GM21619 (cell line): ENCODE results near the gene SGPL1.

ENCODE experiments used
- ATAC-seq: cut with Tn5 transposase; IDR thresholded peaks from one replicate; pipeline ENCODE4 v1.9.1; 2021; ENCODE audit not compliant: unreplicated experiment

SGPL1 gene

DNA sequence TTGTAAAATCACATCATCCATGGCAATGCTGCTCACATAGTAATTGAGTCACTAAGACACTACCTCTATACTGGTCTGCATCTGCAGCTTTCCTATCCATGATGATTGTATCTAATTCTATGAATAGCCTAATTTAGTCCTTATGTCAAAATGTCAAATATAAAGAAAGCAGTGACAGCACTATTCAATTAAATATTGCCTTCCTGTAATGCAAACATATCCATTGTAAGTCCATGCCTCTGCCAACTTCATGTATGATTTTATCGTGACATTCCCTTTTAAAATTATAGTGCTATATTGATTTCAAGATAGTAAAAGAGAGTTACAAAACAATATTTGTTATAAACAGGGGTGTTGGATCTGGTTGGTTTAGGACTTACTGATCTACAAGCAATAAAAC lies 4.8 kb upstream of the SGPL1 start:
- no peak for ATAC-seq

DNA sequence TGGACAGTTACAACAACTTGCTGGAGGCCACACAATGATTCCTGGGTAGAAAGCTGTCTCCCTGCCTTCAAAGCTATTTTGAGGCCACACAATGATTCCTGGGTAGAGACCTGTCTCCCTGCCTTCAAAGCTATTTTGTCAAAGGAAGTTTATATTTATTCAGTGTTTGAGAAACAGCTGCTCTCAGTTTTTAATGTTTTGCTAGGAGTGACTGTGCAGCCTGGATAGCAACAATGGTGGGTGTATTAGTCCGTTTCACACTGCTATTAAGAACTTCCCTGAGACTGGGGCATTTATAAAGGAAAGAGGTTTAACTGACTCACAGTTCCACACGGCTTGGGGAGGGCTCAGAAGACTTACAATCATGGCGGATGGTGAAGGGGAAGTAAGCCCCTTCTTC lies 3.9 kb upstream of the SGPL1 start:
- ATAC-seq, result no peak

DNA sequence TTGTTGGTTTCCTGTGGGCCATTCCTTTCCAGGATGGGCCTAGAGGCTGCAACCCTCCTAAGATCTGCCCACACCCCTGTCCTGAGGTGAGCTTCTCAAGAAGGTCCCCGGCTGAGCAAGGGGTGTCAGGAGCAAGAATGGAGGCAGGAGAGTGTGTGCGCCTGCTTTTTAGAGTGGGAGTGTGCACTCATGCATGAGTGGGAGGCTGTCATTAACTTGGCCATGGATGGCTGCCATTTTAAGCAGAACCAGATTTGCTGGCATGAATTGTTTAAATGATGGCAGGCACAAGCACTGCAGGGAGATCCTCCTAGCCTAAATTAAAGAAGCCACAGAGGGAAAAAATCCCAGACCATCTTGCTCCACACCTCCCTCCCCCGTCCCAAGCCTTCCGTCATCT lies 2.9 kb upstream of the SGPL1 start:
- no peak for ATAC-seq

DNA sequence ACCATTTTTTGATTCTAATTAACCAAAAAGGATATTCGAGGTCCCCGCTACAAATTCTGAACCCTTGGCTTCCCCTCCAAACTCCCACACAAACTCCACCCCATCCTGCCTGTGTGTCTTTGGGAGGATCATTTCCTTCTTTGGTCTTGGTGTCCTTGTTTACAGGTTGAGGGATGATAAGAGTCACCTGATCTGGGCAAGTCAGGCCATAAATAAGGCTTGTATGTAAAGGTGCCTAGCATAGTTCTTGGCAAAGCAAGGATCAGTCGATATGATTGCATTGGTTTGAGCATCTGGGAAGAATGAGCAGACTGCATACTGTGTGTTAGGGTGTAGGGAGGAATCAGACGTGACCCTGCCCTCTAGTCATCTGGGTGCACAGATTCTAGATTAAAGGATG lies 1.6 kb upstream of the SGPL1 start:
- ATAC-seq, result no peak

DNA sequence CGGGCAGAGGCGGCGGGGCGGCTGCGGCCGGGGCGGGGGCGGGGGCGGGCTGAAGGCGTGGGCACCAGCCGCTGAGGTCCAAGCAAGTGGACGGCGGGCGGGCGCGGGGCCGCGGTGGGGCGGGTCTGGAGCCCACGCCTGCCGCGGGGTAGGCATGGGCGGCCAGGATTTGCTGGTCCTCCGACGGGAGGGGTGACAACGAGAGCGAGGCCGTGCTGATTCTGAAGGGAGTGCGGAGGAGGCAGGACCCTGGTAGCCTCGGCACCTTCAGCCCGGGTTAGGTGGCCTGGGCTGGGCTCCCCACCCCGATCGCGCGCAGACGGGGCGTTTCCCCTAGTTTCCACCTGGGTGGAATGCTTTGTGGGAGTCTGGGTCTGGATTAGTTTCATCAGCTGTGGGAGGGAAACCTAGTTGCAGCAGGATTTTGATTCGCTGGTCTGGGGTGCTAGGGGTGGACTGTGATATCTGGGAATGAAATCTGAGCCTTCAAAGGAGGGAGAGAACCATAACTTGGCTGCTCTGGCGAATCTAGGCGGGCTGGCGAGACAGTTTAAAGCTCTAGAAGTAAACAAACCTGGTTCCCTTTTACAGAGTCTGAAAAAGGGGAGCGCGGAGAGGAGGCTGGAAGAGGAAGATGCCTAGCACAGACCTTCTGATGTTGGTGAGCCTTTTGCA lies 609 bp downstream of the SGPL1 start:
- ATAC-seq, result peak; percentile 43

DNA sequence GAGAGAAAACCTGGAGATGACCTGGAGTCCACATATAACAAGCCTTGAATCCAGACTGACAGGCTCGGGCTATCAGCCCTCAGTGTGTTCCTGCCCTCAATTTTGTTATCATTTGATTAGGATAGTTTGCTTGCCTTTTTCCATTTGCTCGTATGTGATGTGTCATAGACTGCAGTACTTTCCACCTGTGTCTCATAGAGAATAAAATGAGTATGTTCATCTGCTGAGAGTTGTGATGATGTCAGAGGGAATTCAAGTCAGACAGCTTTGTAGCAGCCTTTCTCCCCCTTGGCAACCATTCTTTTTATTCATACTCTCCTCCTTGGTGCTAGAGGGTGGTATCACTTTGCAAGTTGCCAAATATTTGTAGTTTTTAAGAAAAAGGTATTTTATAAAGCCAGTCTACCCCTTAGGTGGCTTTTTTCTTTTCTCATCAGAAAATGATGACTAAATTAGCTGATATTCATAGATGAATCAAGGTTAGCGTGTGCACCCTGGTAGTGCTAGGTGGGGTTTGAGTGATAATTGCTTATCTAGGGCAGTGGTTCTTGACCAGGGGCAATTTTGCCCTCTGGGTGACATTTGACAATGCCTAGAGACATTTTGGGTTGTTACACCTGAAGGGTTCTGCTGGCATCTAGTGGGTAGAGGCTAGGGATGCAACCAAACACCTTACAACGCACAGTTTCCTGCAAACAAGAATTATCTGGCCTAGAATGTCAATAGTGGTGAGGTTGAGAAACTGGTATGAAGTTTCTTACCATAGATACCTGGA lies 5.4 kb downstream of the SGPL1 start:
- ATAC-seq, result no peak

DNA sequence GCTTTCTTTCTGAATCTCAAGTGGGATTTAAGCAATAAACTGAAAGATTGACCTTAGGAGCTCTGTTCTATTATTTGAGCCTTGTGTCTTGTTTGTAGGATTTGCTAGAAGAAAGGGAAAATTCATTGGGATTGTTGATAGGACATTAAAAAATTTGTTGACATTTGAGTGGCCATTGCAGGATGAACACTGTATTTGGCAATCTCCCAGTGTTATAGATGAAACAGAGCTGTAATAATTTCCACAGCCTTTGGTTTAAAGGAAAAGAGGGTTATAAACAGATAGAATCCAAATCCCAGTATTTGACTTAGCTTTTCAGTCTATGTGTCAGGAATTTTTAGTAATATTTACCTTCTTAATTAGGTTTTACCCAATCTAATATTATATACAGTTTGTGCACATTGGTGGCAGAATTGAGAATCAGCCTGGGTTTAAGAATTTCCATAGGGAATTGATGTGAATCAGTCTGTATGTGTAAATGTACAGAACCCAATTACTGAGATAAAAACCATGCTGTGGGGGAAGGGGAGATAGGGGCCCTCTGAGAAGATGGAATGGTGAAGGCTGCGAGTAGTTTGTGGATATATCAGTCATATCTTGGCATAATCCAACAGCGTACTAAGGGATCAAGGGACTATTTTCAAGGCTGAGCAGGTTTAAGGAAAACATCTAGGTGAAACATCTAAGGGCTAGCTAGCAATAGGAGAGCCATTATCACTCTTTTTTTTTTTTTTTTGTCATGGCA lies 6.5 kb downstream of the SGPL1 start:
- no peak for ATAC-seq

DNA sequence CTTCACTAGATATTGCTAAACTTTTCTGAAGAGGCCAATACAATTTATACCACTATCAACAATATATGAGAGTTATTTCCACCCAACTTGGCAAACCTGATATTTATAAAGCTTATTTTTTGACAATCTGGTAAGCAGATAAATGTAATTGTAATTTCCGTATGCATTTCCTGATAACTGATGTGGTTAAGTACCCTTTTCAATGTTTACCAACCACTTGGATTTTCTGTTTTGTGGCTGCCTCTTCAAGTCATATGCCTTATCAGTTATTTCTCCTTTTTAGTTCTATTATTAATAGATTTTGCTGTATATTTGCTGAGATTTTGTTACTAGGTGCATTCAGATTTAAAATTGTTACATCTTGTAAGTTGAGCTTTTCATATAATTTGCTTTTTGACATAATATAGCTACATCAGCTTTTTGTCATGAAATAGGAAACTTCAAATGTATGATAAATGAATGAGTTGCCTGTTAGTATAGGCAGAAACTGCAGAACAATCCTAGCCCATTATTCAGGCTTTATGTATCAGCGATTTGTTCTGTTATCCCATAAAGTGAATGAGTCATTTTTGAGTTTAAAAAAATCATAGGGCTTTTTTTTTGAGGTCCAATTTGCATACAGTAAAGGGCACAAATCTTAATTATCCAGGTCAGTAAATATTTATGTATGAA lies 11.5 kb downstream of the SGPL1 start:
- ATAC-seq, result no peak

DNA sequence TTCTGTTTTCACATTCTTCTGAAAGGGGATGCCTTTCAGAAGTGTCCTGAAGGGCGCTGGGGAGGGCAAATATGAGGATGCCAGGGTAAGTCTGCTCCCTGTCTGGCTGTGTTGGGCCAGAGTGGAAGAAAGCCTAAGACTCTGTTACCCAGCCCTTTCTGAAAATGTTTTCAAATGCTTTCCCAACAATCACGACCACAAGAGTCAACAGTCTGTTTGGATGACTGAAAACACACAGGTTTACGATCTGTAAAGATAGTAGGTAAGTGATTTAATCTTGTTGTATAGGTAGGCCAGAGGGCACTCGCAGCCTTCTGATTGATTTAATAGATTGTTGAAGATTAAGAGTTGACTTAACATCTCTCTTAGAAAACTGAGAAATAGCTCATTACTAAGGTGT lies 13.2 kb downstream of the SGPL1 start:
- no peak for ATAC-seq

DNA sequence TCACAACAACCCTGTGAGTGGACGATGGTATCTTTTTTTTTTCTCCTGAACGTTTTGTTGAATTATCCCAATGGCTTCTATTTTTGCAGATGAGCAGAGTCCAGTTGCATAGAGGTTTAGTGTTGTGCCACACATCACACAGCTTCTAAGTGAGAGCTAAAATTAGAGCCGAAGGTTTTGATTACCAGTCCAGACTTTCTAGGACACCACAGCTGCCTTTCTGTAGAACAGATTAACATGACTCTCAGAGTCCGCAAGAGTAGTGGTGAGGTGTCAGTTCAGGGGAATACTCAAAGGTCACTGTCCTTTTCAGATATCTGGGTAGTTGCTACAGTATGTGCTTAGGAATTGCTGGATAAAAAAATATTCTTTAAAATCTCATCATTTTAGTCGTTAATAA lies 13.8 kb downstream of the SGPL1 start:
- no peak for ATAC-seq

DNA sequence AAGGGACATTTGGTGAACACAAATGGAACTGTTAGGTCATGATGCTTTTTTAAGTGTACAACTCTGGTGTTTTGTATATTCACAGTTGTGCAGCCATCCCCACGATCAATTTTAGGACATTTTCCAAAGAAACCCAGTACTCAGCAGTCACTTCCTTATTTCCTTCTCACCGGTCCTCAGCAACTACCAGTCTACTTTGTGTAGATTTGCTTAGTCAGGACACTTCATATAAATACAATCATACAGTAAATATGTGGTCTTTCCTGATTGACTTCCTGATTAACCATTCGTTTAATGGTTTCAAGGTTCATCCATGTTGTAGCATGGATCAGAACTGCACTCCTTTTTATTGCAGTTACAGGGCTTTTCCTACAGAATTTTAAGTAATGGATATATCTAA lies 14.4 kb downstream of the SGPL1 start:
- ATAC-seq, result no peak

DNA sequence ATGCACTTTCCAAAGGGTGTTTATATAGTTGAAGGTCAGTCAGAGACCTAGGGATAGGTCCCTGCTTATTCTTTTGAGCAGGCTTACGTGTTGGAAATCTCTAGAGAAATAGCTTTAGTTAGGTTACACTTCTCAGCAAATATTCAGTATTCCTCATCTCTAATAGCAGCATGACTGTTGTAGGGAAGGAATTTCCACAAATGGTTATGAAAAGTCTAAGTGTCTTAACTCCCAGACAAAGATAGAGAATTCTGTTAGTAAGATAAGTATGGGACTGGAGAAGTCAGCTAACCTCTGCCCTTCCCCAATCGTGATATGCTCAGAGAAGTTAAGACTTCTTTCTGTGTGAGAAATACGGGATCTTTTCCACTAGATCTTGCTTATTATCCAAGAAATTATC lies 16.5 kb downstream of the SGPL1 start:
- ATAC-seq, result no peak

DNA sequence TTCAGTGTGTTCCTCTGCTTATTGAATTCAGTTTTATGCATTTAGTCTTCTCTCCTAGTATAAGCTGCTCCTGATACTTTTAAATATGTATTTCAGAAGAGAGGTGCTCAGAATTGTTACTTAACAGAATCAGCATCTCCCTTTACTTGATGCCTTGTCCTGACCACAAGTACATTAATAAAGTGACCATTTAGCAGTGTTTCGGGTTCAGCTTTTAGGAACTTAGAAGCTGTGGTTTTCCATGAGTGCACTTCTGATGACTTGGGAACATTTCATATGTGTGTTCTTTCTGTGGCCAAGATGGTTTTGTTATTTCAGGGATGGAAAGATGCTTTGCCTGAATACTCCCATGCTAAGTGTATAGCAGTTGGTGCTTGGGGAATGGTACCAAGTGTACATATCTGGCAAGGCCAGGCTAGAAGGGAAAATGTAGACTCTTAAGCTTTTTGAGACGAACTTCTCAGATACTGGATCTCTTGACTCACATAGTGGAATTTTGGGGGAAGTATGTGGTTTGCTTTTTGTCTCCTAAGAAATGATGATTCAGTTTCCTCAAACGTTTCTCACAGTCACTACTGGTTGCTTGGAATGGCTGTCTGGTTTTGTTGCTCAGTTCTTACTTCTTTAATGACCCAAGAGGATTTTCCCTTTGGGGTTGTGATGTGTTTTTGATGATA lies 17.2 kb downstream of the SGPL1 start:
- ATAC-seq, result no peak

DNA sequence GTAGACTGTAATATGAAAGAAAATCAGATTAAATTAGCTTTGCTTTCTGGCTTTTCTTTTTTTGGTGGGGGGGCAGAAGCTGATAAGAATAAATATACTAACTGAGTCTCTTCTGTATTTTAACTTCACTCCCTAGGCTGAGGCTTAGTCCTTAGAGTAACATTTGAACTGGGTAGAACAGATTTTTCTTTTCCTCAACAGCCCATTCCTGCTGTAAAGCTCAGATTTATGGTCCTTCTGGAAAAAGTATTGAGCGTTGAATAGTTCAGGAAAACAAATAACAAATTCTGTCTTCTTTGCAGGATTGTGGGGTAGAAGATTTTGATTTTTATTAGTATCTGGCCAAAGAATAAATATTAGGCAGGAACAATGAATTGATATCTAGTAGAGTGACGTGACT lies 17.9 kb downstream of the SGPL1 start:
- ATAC-seq, result no peak

DNA sequence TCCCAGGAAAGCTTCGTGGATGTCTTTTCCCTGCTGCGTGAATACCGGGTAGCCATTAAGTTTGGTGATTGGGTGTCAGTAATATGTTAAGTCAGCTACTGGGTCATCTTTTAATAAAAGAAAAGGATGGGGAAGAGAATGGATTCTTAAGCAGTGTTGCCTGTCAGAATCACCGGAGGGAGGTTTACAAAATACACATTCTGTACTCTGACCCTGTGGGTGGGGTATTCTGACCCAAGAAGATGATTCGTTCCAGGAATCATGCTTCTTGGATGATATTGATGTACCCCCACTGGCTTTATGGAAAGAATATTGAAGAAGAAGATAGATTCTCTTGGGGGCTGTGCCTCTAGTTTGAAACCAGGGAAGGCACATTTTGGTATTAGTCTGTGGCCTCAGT lies 18.3 kb downstream of the SGPL1 start:
- ATAC-seq, result no peak

DNA sequence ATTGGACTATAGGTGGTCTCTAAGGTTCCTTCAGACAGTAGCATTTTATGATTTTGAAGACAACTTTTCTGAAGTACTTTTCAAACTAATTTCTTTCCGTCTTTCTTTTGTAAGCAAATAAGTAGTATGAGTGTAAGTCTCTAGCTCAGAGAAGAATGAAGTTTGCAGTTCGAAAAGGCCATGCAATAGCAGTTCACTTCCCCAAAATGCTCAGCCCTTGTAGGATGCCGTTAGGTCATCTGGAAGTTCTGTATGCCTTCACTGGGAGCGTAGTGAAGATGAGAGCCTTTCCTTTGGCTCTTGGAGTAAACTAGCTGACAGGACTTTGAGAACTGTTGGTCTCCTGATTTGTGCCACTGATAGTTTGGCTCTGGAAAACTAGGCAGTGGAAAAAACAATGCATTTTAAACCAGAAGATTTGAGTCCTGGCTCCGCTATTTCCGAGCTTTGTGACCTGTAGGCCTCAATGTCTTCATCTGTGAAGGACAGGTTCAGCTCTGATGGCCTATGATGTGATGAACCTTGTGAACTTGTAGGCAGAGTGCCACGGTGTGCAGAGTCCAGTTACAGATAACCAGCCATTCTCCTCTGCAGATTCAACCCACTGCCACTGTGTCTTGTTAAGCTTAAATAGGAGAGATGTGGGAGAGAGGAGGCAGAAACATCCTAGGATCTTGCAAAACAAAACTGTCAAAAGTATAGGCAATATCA lies 18.8 kb downstream of the SGPL1 start:
- ATAC-seq, result no peak

DNA sequence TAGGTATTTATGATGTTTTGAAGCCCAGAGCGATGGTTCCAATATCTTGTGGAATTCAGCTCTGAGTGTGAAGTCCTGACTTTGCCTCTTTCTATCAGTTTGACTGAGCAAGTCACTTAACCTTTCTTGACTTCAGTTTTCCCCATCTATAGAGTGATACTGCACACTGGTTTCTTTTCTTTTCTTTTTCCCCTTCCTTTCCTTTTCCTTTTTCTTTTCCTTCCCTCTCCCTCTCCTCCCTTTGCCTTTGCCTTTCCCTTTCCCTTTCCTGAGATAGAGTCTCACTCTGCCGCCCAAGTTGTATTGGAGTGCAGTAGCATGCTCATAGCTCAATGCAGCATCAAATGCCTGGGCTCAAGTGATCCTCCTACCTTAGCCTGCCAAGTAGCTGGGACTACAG lies 20.6 kb downstream of the SGPL1 start:
- ATAC-seq, result no peak

DNA sequence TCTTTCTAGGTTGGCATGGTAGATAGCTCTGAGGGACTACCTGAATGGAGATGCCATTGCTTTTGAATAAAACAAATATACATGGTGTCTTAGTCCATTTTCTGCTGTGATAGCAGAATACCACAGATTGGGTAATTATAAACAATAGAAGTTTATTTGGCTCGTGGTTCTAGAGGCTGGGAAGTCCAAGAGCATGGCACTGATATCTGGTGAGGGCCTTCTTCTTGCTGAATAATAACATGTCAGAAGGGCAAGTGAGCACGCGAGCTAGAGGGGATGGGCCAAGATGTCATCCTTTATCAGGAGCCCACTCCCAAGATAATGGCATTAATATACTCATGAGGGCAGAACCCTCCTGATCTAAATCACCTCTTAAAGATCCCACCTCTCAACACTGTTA lies 21.9 kb downstream of the SGPL1 start:
- ATAC-seq, result no peak

DNA sequence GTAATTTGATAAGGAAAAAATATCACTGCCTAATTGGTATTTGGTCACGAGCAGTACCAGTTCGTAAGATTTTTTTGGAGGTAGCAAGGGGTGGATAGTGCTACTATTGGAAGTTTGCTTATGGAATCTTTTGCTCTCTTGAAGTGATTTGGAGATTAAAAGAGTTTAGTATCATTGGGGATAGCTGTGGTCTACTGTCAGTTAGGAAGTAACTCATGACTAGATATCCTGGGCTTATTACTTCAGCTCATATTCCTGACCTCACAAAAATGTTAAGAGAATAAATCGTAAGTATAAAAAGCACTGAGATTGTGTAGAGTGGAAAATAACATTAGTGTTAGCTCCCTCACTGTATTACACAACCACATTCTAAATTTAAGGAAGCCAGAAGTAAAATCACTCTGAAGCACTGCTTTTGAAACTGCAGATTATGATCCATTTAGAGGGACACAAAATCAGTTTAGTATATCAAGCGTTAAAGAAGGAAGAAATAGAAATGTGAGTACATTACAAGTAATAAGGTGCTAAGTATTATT lies 22.6 kb downstream of the SGPL1 start:
- no peak for ATAC-seq

DNA sequence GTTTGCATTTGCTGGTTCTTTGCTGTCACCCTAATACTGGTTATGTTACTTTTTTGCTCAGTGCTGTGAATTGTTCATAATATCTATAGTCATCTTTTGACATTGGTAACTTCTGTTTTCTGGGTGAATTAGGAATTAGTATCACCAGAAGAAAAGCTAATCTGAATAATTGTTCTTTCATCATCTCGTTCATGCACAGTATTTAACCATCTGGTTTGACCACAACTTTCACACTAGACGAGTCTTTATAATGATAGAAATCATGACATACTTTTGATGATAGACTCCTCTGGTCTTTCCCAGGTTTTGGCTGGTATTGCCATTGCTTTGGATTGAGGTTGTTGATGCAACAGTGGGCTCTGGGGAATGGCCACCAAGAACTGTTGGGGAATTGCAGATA lies 25.1 kb downstream of the SGPL1 start:
- no peak for ATAC-seq
